Measurements from ENCODE around the gene RHD.
A peak's percentile ranks its signal among the peaks of the same experiment; 100 is the strongest.
"Not testable (repeated sequence)": the region's sequence is repeated elsewhere in the genome, so short reads cannot be mapped to it uniquely, and the experiment has no call there.

RHD gene

DNA sequence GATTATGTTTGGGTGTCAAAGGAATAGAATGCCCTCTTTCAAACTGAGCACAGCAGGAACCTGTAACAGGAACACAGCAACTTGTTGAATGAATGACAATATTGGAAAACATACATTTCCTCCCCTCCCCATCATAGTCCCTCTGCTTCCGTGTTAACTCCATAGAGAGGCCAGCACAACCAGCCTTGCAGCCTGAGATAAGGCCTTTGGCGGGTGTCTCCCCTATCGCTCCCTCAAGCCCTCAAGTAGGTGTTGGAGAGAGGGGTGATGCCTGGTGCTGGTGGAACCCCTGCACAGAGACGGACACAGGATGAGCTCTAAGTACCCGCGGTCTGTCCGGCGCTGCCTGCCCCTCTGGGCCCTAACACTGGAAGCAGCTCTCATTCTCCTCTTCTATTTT, at the start of gene RHD:
Gene RHD, plus strand, starts transcription at position 272 of the 400 bp plus-strand sequence. Its CDS starts 39 bp downstream, at position 311.
- FAIRE-seq; DNase-seq (ENCODE audit: insufficient read length, low spot score): not testable (repeated sequence)

DNA sequence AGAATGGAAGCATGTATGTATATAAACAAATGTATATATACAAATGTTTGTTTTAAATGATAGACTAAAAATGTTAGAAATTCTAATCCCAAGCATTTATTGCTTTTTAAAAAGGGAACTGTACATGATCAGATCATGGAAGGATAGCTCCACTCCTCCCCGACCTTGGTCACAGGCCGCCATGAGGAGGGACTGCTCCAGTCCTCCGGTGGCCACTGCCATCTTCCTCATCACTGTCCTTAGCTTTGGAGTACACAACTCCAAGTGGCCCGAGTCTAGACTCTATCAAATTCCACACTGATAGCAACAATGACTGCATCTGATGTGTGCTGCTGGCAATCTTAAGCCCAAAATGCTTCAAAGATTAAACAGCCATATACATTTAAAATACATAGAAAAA, 49.7 kb upstream of the RHD start:
- no peak for DNase-seq (ENCODE audit: insufficient read length, low spot score)
- no peak for FAIRE-seq

DNA sequence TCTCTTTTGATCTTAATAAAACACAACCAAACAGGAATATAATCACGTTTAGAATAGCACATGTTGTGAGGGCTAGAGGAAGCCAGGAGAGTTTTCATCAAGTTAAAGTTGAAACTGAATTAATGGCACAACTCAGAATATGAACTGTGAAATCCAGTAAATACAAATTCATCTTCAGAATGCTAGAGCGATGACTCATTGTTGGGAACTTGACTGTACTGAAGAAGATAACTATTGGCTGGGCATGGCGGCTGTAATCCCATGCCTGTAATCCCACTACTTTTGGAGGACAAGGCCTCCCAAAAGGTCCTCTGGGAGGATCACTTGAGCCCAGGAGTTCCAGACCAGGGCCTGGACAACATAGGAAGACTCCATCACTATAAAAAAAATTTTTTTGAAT, 48.8 kb upstream of the RHD start:
- no peak for FAIRE-seq
- no peak for DNase-seq (ENCODE audit: insufficient read length, low spot score)

DNA sequence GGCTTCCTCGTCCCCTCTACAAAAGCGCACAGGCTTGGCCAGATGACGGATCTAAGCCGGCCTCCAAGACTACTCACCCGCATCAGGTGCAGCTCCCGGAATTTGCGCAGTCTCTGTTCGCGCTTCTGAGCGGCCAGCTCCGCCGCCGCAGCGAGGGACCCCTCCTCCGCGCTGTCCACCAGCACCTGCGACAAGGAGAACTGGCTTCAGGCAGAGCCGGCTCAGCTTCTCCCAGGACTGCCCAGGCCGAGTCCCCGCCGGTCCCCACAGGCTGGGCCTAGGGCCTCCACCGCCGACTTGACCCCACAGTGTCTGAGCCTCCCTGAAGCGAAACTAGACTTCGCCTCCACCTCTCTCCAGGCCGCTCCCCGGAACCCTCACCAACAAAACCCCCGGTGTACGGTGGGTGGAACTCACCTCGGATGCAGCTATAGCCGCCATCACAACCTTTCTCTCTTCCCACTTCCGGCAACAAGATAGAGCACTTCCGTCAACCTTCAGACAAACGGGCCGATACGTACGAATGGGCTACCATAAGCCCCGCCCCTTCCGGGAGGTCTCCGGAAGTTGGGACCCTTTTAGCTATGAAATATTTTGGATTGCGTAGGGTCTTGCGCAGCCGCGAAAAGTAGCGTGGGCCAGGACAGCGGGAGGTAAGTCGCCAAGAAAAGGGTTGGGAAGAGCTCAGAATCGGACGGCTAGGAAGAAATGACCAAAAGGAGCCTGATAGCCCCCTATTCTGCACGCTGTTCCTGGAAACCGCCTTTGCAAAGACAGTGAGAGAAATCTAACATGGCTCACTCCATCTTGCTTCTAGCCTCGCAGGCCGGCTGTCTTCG, 40.1 kb upstream of the RHD start, which contains the start of gene SYF2:
Gene SYF2, minus strand, starts transcription at position 476 of the 839 bp plus-strand sequence. Its CDS starts 35 bp downstream, at position 441.
- DNase-seq (ENCODE audit: insufficient read length, low spot score) (peak; percentile 92), FAIRE-seq (peak; percentile 68)

DNA sequence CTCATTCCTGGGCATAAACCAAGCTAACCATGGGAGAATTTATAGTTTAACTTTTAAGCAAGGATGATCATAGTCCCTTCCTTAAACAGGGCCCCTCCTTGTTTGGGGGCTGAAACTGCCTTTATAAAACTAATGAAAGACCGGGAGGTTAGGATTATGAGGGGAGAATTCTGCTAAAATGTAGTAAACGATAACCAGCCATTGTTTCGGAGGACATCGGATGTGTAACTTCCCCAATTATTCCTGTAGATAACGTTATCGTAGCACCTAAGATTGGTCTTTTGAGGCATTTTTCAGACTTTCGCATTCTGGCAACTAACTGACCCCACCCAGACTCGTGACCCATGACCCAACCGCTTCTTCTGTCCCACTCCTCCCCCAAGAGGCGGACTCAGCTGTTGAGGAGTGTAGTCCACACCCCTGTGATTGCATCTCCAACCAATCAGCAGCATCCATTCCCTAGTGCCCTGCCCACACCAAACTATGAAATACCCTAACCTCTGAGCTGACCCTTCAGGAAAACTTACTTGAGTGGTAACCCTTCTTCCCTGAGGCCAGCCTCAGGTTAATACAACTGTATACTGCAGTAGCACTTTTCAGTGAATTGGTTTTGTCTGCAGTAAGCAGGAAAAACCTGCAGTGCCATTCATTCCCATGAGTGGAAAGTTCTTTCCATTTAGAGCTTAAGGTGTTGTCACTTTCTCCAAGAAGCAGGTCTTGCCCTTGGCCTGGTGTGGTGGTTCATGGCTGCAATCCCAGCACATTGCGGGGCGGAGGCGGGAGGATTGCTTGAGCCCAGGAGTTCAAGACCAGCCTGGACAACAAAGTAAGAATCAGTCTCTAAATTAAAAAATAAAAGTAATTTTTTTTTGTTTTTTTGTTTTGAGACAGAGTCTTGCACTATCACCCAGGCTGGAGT, 39.2 kb upstream of the RHD start:
- DNase-seq (ENCODE audit: insufficient read length, low spot score), result peak; percentile 67
- no peak for FAIRE-seq

GRCh38 chr1:25235411-25235810, 36.9 kb upstream of the RHD start:
- not testable (repeated sequence) for FAIRE-seq; DNase-seq (ENCODE audit: insufficient read length, low spot score)

DNA sequence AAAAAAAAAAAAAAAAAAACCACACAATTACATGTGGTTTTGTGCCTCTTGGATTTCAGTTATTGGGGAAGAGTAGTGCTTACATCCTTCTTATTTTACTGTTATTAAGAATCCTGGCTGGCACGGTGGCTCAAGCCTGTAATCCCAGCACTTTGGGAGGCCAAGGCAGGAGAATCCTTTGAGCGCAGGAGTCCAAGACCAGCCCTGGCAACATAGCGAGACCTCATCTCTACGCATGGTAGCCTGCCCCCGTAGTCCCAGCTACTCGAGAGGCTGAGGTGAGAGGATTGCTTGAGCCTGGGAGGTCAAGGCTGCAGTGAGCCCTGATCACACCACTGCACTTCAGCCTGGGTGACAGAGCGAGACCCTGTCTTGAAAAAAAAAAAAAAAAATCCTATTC, 36.0 kb upstream of the RHD start:
- not testable (repeated sequence) for DNase-seq (ENCODE audit: insufficient read length, low spot score)

GRCh38 chr1:25238046-25238445, 34.3 kb upstream of the RHD start:
- FAIRE-seq, result no peak

More for the DNA sequence above, 36.0 kb upstream of the RHD start:
- FAIRE-seq, result not testable (repeated sequence)

GRCh38 chr1:25239681-25240541, 32.4 kb upstream of the RHD start:
- peak; percentile 60 for DNase-seq (ENCODE audit: insufficient read length, low spot score)
- no peak for FAIRE-seq

More at GRCh38 chr1:25238046-25238445, 34.3 kb upstream of the RHD start:
- DNase-seq (ENCODE audit: insufficient read length, low spot score), result no peak

- FAIRE-seq (no peak), DNase-seq (ENCODE audit: insufficient read length, low spot score) (no peak)
Measured at GRCh38 chr1:25243907-25244306, 28.4 kb upstream of the RHD start.

- no peak for FAIRE-seq
- DNase-seq (ENCODE audit: insufficient read length, low spot score), result no peak
Measured at GRCh38 chr1:25245393-25245792, 26.9 kb upstream of the RHD start.

DNA sequence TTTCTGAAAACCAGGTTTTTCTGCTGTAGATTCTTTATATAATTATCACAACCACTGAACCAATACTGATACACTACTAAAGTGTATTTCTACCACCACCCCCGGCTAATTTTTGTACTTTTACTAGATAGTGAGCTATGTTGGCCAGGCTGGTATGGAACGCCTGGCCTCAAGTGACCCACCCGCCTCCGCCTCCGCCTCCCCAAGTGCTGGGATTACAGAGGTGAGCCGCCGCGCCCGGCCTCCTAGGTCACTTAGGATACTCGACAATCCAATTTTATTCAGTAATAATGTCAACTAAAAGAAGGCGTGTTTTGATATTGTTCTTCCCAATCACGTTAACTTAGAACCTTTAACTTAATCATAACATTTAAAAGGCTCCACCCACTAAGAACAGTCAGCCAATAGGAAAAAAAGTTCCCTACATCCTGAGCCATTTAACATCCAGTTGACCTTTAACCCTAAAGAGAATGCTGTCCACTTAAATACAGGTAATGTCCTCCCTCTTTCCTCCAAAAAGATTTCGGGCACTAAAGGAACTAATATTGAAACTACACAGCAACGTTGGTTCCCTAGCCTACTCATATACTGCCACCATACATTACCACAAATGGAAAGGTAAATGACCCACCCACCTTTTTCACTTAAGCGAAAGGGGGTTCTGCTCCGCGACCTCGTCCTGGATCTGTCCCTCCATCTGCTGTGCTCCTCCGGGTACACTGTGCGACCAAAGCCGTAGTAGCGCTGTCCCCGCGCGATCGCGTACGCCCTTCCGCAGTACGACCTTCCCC, 26.3 kb upstream of the RHD start:
- FAIRE-seq, result no peak
- DNase-seq (ENCODE audit: insufficient read length, low spot score), result no peak

GRCh38 chr1:25246600-25247023, 25.7 kb upstream of the RHD start:
- DNase-seq (ENCODE audit: insufficient read length, low spot score) (no peak), FAIRE-seq (no peak)

DNA sequence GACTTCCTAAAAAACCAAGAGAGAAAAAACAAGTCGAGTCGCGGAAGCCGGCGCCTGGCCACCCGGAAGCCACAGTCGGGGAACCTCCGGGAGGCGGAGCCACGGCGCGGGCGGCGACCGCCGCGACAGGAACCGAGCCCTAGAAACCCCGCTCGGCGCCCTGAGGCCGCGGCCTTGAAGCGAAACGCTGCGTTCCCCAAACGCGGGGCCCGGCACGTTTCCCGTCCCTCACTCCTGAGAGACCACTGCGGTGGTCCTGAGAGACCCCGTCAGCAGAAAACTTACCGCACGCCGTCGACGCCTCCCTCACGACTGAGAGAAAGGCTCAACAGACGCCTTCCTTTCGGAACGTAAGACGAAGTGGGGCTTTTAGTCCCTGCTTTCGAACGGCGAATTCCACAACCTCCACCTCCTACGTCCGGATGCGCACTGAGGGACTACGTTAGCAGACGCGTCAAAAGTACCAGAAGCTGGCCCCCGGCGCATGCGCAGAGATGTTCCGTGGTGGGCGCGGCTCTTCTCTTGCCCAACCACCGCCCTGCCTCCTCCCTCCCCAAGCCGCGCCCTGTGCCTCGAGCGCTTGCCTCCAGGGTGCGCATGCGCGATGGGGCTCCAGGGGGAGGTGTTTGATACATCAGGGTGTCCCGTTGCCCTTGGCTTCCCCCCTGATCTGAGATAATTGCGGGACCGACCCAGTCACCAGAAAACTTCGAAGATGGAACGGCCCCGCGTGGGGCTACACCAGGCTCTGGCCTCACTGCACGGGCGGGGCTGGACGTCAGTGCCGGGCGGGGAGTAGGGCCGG, 25.1 kb upstream of the RHD start, which contains the start of gene RSRP1:
Gene RSRP1, minus strand, starts transcription at position 431 of the 805 bp plus-strand sequence. CDS start 491 bp downstream, outside the sequence.
- peak; percentile 98 for DNase-seq (ENCODE audit: insufficient read length, low spot score)
- FAIRE-seq, result peak; percentile 74

DNA sequence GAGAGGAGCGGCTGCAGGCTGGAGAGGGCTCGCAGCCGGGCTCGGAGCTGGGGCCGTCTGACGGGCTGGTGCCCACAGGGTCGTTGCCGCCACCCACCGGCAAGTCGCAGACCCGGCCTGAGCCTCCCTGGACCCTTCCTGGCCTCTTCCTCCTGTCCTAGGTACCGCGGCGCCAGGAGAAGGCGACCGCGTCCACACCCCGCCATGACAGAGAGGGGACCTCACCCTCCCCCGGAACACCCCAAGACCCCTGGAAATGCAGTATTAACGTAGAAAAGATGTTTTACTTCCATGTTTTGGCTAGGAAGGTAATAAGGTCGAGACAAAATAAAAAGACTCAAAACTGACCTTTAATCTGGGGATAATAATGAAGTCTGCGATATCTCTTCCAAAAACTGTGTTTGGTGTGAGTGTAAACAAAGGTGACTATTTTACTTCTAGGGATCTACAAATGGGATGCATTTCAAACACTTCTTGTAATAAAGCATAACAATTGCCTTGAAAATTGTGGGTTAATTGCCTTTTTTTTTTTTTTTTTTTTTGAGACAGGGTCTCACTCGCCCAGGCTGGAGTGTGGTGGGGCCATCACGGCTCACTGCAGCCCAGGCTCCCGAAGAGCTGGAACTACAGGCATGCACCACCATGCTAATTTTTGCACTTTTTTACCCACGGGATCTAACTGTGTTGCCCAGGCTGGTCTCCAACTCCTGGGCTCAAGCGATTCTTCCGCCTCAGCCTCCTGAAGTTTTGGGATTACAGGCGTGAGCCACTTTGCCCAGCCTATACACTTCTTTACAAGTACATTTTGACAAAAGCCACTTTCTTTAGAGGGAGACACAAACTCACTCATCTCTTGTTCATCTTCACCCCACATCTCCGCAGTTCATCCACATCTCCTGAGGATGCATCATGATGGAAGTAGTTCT, 24.2 kb upstream of the RHD start:
- FAIRE-seq (no peak), DNase-seq (ENCODE audit: insufficient read length, low spot score) (no peak)

DNA sequence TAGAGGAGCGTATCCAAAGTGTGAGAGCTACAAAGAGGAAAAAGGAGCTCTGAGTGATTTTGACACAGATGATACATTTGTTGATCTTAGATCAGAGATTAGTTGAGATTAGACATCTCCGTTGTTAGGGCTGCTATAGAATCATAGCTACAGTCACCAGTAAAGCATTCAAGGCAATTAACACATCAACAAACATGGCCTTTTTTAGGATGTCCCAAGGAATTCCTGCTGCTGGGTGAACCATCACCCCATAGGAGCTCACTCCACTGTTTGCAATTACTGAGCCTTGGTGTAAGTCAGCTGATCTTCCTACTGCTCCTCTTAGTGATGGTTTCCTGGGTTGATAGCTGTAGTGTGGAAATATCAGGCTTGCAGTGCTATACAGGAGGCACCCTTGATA, 18.4 kb upstream of the RHD start:
- DNase-seq (ENCODE audit: insufficient read length, low spot score) (no peak), FAIRE-seq (no peak)
